ENCODE results near the gene FKBP9.

FKBP9 gene

GRCh38 chr7:32941181-32941580 lies 16.1 kb upstream of the FKBP9 start:
- DNase-seq (ENCODE audit: low read depth) = no peak
- in situ Hi-C loops (cut with HindIII; ENCODE audit: low sequenced_read_pairs) = loop anchor here (5.0 to 25.0 kb wide), 2 partner anchors 101 to 129 kb away; no protein-coding TSS in a partner anchor
- TF ChIP-seq CTCF (IDR thresholded peaks at IDR 0.05; ENCODE audit: low read depth, low read length, missing control alignments) = no peak
- H3K4me3 ChIP-seq (ENCODE audit: low read depth, low read length) = peak overlapping the region; percentile 74

GRCh38 chr7:32941681-32942414 lies 15.4 kb upstream of the FKBP9 start:
- no peak for TF ChIP-seq CTCF (IDR thresholded peaks at IDR 0.05; ENCODE audit: low read depth, low read length, missing control alignments)
- no peak for DNase-seq (ENCODE audit: low read depth)
- in situ Hi-C loops (cut with HindIII; ENCODE audit: low sequenced_read_pairs) = loop anchor here (5.0 to 25.0 kb wide), 2 partner anchors 100 to 130 kb away; no protein-coding TSS in a partner anchor
- peak overlapping the region; percentile 74 for H3K4me3 ChIP-seq (ENCODE audit: low read depth, low read length)

- TF ChIP-seq CTCF (IDR thresholded peaks at IDR 0.05; ENCODE audit: low read depth, low read length, missing control alignments) = peak; percentile 51
- in situ Hi-C loops (cut with HindIII; ENCODE audit: low sequenced_read_pairs) = loop anchor here (5.0 to 25.0 kb wide), 2 partner anchors 100 to 130 kb away; no protein-coding TSS in a partner anchor
- DNase-seq (ENCODE audit: low read depth) = no peak
- peak overlapping the region; percentile 74 for H3K4me3 ChIP-seq (ENCODE audit: low read depth, low read length)
Observed at GRCh38 chr7:32942415-32943251, 14.6 kb upstream of the FKBP9 start.

- no peak for TF ChIP-seq CTCF (IDR thresholded peaks at IDR 0.05; ENCODE audit: low read depth, low read length, missing control alignments)
- DNase-seq (ENCODE audit: low read depth) = no peak
- in situ Hi-C loops (cut with HindIII; ENCODE audit: low sequenced_read_pairs) = loop anchor here (5.0 to 25.0 kb wide), 2 partner anchors 99 to 131 kb away; no protein-coding TSS in a partner anchor
- peak overlapping the region; percentile 74 for H3K4me3 ChIP-seq (ENCODE audit: low read depth, low read length)
Observed at GRCh38 chr7:32943252-32944030, 13.8 kb upstream of the FKBP9 start.

GRCh38 chr7:32947420-32947983 lies 9.7 kb upstream of the FKBP9 start:
- TF ChIP-seq CTCF (IDR thresholded peaks at IDR 0.05; ENCODE audit: low read depth, low read length, missing control alignments) = no peak
- in situ Hi-C loops (cut with HindIII; ENCODE audit: low sequenced_read_pairs) = loop anchor here (25.0 kb wide), 1 partner anchor 135 kb away; no protein-coding TSS in a partner anchor

More at GRCh38 chr7:32947420-32947983, 9.7 kb upstream of the FKBP9 start:
- no peak for DNase-seq (ENCODE audit: low read depth)
- no peak overlapping the region for H3K4me3 ChIP-seq (ENCODE audit: low read depth, low read length)

Data from astrocyte of the cerebellum (primary cell).